GM21737 (cell line): ENCODE measurements around the gene NET1.
A peak's percentile ranks its signal among the peaks of the same experiment; 100 is the strongest.

ENCODE experiments used
- ATAC-seq: cut with Tn5 transposase; IDR thresholded peaks from one replicate; pipeline ENCODE4 v1.9.1; 2021; ENCODE audit warnings: mild to moderate bottlenecking, moderate library complexity; ENCODE audit not compliant: unreplicated experiment

NET1 gene

GRCh38 chr10:5442065-5442989 lies 30.0 kb downstream of the NET1 start:
- no peak for ATAC-seq

GRCh38 chr10:5442990-5443370 lies 30.6 kb downstream of the NET1 start:
- ATAC-seq = peak; percentile 15

GRCh38 chr10:5443429-5443828 lies 31.1 kb downstream of the NET1 start:
- peak; percentile 70 for ATAC-seq

GRCh38 chr10:5445006-5445405 lies 32.6 kb downstream of the NET1 start:
- ATAC-seq = no peak

- peak; percentile 47 for ATAC-seq
Measured at GRCh38 chr10:5446390-5446926, 34.1 kb downstream of the NET1 start.

GRCh38 chr10:5447056-5447455 lies 34.7 kb downstream of the NET1 start:
- no peak for ATAC-seq

GRCh38 chr10:5447611-5448071 lies 35.3 kb downstream of the NET1 start:
- ATAC-seq = peak; percentile 44

- ATAC-seq = no peak
Measured at GRCh38 chr10:5448333-5449001, 36.1 kb downstream of the NET1 start.

- no peak for ATAC-seq
Measured at GRCh38 chr10:5449227-5449626, 36.9 kb downstream of the NET1 start.

GRCh38 chr10:5449823-5450222 lies 37.5 kb downstream of the NET1 start:
- no peak for ATAC-seq

- no peak for ATAC-seq
Measured at GRCh38 chr10:5450605-5451384, 38.4 kb downstream of the NET1 start.

GRCh38 chr10:5453749-5454489 lies 41.6 kb downstream of the NET1 start:
- ATAC-seq = no peak

- no peak for ATAC-seq
Measured at GRCh38 chr10:5456563-5456962, 44.2 kb downstream of the NET1 start.

GRCh38 chr10:5457741-5458140 lies 45.4 kb downstream of the NET1 start:
- no peak for ATAC-seq

- no peak for ATAC-seq
Measured at GRCh38 chr10:5458425-5458824, 46.1 kb downstream of the NET1 start.

GRCh38 chr10:5458949-5459747 lies 46.8 kb downstream of the NET1 start:
- no peak for ATAC-seq

- no peak for ATAC-seq
Measured at GRCh38 chr10:5460468-5461202, 48.3 kb downstream of the NET1 start.

GRCh38 chr10:5461203-5461588 lies 48.8 kb downstream of the NET1 start:
- ATAC-seq = no peak
